ENCODE results near the gene WASF1. TPM values are rescaled to one million over a fixed set of nuclear protein-coding genes. Genes with fewer than 3 reads are reported as not detected.

The WASF1 gene
- total and polyA plus RNA-seq, 7 experiments from 2014 or later, result 0.19 to 4.7 (median 0.51) TPM

Other genes with a start within 250 kb of the WASF1 start
- gene GPR6, start 201.4 kb downstream of the WASF1 start, total RNA-seq, result not detected
- gene GPR6, start 201.4 kb downstream of the WASF1 start, polyA plus RNA-seq, result not detected
- 10 to 100 TPM; 25.2 to 40.6 (median 36.2) TPM for gene CDC40, start 757 bp upstream of the WASF1 start, total RNA-seq
- gene CDC40, start 757 bp upstream of the WASF1 start, polyA plus RNA-seq, result 10 to 100 TPM; 21.3 to 32.2 TPM
- gene METTL24, start 178.7 kb upstream of the WASF1 start, total RNA-seq, result under 1 TPM in 1 of 5 experiments, not detected in 4; 0.47 TPM
- gene METTL24, start 178.7 kb upstream of the WASF1 start, polyA plus RNA-seq, result not detected
- gene DDO, start 235.9 kb upstream of the WASF1 start, total RNA-seq, result under 1 TPM in 1 of 5 experiments, not detected in 4; 0.47 TPM
- not detected for gene DDO, start 235.9 kb upstream of the WASF1 start, polyA plus RNA-seq

All from naive thymus-derived CD4-positive, alpha-beta T cell (primary cell).